Muscle of arm (tissue), 12 donors: ENCODE measurements around the gene PMF1. TPM values are rescaled to one million over a fixed set of nuclear protein-coding genes. Genes with fewer than 3 reads are reported as not detected.

Source experiments
- DNase-seq: peaks from one replicate; pipeline ENCODE4 v3.0.0-alpha.2; 2013
- polyA plus RNA-seq, 12 donors: library from polyadenylated mRNA; unstranded; fragments of 120-200 nt; gene quantifications; one replicate each; pipeline ENCODE4 v1.2.1, GENCODE V29; 2013; ENCODE audit not compliant: insufficient read length in 12 of 12

PMF1 gene
- polyA plus RNA-seq, 12 donors: 37.1 to 66.7 (median 40.6) TPM; not detected in 1

- no peak for DNase-seq
Observed at GRCh38 chr1:156232201-156232894, 19.5 kb downstream of the PMF1 start.

- no peak for DNase-seq
Observed at GRCh38 chr1:156233426-156234127, 20.8 kb downstream of the PMF1 start.

- no peak for DNase-seq
Observed at GRCh38 chr1:156236164-156236563, 23.4 kb downstream of the PMF1 start.

GRCh38 chr1:156238248-156238647 is 25.4 kb downstream of the PMF1 start:
- no peak for DNase-seq

GRCh38 chr1:156241311-156241811 is 28.6 kb downstream of the PMF1 start:
- DNase-seq: no peak

- DNase-seq: no peak
Observed at GRCh38 chr1:156241926-156242325, 29.1 kb downstream of the PMF1 start, which contains the start of gene BGLAP. Gene BGLAP (plus strand): TSS chr1:156242184. CDS start chr1:156242232, 48 bp downstream.

- DNase-seq: no peak
Observed at GRCh38 chr1:156242738-156243137, 29.9 kb downstream of the PMF1 start.

GRCh38 chr1:156244126-156244525 is 31.3 kb downstream of the PMF1 start:
- no peak for DNase-seq

GRCh38 chr1:156244712-156245111 is 31.9 kb downstream of the PMF1 start:
- DNase-seq: no peak

- DNase-seq: no peak
Observed at GRCh38 chr1:156245451-156246232, 32.8 kb downstream of the PMF1 start.

GRCh38 chr1:156246241-156246780 is 33.5 kb downstream of the PMF1 start:
- no peak for DNase-seq

GRCh38 chr1:156246781-156247459 is 34.1 kb downstream of the PMF1 start:
- no peak for DNase-seq

- DNase-seq: no peak
Observed at GRCh38 chr1:156247460-156248322, 34.9 kb downstream of the PMF1 start, which contains the start of gene PAQR6. Gene PAQR6 (minus strand): TSS chr1:156248056. CDS start chr1:156246731, 1,325 bp downstream.

GRCh38 chr1:156248323-156248683 is 35.5 kb downstream of the PMF1 start:
- no peak for DNase-seq

GRCh38 chr1:156249593-156249992 is 36.8 kb downstream of the PMF1 start:
- no peak for DNase-seq

GRCh38 chr1:156251527-156251926 is 38.7 kb downstream of the PMF1 start:
- DNase-seq: no peak

- DNase-seq: no peak
Observed at GRCh38 chr1:156253634-156254033, 40.8 kb downstream of the PMF1 start.

- DNase-seq: no peak
Observed at GRCh38 chr1:156257711-156258110, 44.9 kb downstream of the PMF1 start.

GRCh38 chr1:156258859-156259258 is 46.1 kb downstream of the PMF1 start:
- DNase-seq: no peak

GRCh38 chr1:156259805-156260204 is 47.0 kb downstream of the PMF1 start:
- no peak for DNase-seq
